ENCODE results near the gene C9orf72.

Gene C9orf72

DNA sequence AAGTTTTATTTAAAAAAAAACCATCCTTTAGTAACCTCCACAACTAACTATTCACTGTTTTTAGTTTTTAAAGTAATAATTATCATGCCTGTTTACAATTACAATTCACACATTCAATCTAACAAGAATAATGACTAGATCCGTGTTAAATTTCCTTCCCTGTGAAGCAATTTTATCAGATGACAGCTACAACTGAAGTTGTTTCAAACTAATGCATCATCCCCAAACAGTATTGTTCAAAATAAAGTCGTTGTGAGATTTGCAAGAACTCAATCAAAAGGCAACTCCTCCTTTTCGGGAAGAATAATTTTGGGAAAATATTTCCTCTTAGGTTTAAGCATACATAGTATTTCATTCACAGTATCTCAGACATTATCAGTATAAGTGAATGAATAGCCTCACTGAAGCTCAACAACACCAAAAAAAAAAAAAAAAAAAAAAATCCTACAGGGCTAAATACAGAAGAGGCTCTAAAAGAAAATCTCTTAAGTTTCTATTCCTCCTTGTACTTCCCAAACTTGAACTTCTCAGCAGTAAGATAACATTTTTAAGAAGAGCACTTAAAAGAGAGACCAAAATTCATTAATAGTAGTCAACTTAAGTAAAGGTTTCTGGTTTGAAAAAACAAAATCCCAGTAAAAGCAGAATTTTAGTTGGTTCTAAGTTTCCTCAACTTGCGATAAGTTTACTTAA lies 9.4 kb downstream of the C9orf72 start:
- DNase-seq (ENCODE audit: low read depth, low spot score): no peak
- CTCF ChIA-PET: interaction anchor here (4.9 kb wide), 1 partner anchor 16 kb away, joined by 23 read pairs; no protein-coding TSS in a partner anchor
- H3K4me3 ChIP-seq (ENCODE audit: low read depth, low read length): no peak overlapping the region
- TF ChIP-seq, protein P1, sequence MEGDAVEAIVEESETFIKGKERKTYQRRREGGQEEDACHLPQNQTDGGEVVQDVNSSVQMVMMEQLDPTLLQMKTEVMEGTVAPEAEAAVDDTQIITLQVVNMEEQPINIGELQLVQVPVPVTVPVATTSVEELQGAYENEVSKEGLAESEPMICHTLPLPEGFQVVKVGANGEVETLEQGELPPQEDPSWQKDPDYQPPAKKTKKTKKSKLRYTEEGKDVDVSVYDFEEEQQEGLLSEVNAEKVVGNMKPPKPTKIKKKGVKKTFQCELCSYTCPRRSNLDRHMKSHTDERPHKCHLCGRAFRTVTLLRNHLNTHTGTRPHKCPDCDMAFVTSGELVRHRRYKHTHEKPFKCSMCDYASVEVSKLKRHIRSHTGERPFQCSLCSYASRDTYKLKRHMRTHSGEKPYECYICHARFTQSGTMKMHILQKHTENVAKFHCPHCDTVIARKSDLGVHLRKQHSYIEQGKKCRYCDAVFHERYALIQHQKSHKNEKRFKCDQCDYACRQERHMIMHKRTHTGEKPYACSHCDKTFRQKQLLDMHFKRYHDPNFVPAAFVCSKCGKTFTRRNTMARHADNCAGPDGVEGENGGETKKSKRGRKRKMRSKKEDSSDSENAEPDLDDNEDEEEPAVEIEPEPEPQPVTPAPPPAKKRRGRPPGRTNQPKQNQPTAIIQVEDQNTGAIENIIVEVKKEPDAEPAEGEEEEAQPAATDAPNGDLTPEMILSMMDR (IDR thresholded peaks at IDR 0.05; ENCODE audit: insufficient read depth, low read length, missing control alignments): no peak
- POLR2A ChIA-PET: no interaction called here

DNA sequence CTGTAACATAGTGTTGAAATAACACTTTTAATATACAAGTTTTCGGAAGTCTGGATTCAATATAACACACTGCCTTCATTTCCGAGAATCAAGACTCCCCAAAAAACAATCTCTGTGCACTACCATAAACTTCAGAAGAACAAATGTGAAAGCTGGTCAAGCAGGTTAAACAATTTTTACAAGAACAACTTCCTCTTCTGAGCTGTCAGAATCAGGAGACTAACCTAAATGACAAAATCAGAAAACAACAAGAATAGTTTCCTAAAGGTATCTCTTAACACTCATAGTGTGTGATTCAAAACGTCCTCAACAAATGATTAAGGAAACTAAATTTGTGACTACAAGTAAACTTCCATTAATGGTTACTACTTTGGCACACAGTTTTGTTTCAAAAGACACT lies 11.6 kb downstream of the C9orf72 start:
- TF ChIP-seq, protein P1 (IDR thresholded peaks at IDR 0.05; ENCODE audit: insufficient read depth, low read length, missing control alignments): no peak
- CTCF ChIA-PET: interaction anchor here (4.9 kb wide), 1 partner anchor 14 kb away, joined by 23 read pairs; no protein-coding TSS in a partner anchor
- H3K4me3 ChIP-seq (ENCODE audit: low read depth, low read length): no peak overlapping the region
- POLR2A ChIA-PET: no interaction called here
- DNase-seq (ENCODE audit: low read depth, low spot score): no peak

DNA sequence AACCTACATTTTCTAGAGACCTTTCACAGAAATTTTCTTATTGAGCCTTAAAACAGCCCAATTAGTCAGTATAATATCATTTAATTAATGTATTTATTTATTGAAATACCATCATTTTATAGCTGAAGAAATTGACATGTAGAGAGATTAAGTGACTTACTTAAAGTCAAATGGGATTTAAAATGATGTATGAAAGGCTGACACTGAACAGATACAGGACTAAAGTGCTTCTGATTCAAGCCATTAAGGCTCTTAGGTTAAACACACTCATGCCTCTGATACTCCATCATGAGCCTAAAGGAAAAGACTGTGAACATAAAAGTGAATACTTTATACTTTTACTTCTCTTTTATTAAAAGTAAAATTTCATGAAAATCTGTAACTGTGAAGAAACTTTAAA lies 12.8 kb downstream of the C9orf72 start:
- CTCF ChIA-PET: interaction anchor here (0.8 to 4.9 kb wide), 5 partner anchors 12 to 227 kb away, joined by 3 to 23 read pairs (median 4); partner anchors contain the start of genes C9orf72 and MOB3B
- TF ChIP-seq, protein P1 (IDR thresholded peaks at IDR 0.05; ENCODE audit: insufficient read depth, low read length, missing control alignments): no peak

DNA sequence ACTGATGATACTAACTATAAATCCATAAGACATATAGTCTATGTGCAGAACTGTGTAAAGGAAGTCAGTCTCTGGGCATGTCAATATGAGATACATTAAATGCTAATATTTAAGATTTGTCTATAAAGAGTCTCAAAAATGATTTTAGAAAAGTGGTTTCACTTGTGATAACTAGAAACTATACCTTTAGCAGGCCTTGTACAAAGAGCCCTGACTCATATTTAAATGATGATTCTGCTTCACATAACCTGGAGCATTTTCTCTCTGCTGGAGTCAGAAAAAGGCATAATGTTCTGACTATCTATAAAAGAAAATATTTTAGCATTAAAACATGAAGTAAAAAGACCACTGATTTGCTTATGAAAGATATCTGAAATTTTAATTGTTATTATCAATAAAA lies 15.0 kb downstream of the C9orf72 start:
- CTCF ChIA-PET: interaction anchor here (4.8 kb wide), 1 partner anchor 225 kb away, joined by 12 read pairs; no protein-coding TSS in a partner anchor
- no peak overlapping the region for H3K4me3 ChIP-seq (ENCODE audit: low read depth, low read length)
- DNase-seq (ENCODE audit: low read depth, low spot score): no peak
- POLR2A ChIA-PET: no interaction called here
- TF ChIP-seq, protein P1 (IDR thresholded peaks at IDR 0.05; ENCODE audit: insufficient read depth, low read length, missing control alignments): no peak

More for the DNA sequence above, 12.8 kb downstream of the C9orf72 start:
- DNase-seq (ENCODE audit: low read depth, low spot score): no peak
- POLR2A ChIA-PET: no interaction called here
- H3K4me3 ChIP-seq (ENCODE audit: low read depth, low read length): no peak overlapping the region

DNA sequence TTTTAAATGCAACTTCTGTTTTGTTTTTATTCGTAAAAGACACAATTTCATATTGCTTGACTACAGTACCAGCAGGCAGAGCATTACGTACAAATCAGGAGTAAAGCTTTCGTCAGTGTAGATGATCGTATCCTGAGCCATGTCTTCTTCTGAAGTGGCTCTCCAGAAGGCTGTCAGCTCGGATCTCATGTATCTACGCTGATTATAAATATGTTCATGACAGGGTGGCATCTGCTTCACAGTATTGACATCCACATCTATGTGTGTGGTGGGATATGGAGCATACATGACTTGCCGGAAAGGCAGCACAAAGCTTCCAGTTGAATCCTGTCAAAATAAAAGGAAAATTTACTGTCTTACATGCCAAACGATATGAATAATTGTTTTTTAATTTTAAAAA lies 16.8 kb downstream of the C9orf72 start:
- POLR2A ChIA-PET: no interaction called here
- no peak for DNase-seq (ENCODE audit: low read depth, low spot score)
- no peak overlapping the region for H3K4me3 ChIP-seq (ENCODE audit: low read depth, low read length)
- CTCF ChIA-PET: interaction anchor here (0.9 to 4.8 kb wide), 3 partner anchors 26 to 523 kb away, joined by 3 to 12 read pairs (median 4); no protein-coding TSS in a partner anchor
- TF ChIP-seq, protein P1 (IDR thresholded peaks at IDR 0.05; ENCODE audit: insufficient read depth, low read length, missing control alignments): no peak

DNA sequence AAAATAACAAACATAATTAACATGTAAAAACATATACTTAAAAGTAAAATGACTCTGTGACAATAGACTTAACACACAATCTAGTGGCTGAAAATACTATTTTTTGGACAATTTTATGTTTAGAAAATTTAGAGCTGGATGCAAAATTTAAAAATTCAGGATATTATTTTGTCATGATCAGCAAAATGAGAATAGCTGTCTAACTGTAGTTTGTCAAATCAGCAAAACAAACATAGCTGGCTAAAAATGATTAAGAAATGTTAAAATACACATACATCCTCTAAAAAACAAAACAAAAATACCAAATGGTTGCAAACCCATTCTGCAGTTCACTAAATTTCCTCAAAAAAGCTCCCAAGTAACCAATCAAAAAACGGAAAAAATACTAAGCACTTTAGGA lies 18.6 kb downstream of the C9orf72 start:
- no peak for DNase-seq (ENCODE audit: low read depth, low spot score)
- CTCF ChIA-PET: interaction anchor here (0.9 to 4.5 kb wide), 3 partner anchors 8 to 222 kb away, joined by 3 to 20 read pairs (median 14); partner anchors contain the start of gene MOB3B
- TF ChIP-seq, protein P1 (IDR thresholded peaks at IDR 0.05; ENCODE audit: insufficient read depth, low read length, missing control alignments): no peak
- POLR2A ChIA-PET: no interaction called here
- no peak overlapping the region for H3K4me3 ChIP-seq (ENCODE audit: low read depth, low read length)
